ENCODE measurements around the gene CHTF18. TPM values are rescaled to one million over a fixed set of nuclear protein-coding genes. Genes with fewer than 3 reads are reported as not detected.

CHTF18 gene
- total and polyA plus RNA-seq, 2 of the 4 experiments (the other 2 are of a cell fraction) = 3.2 to 21.4 TPM

- Histone ChIP-seq H3K9me1 (ENCODE audit: insufficient read depth, low read length) (no peaks in the 10 kb centered on the region), H3K56ac (ENCODE audit: extremely low read depth, insufficient read depth, low read length) (no peak overlapping the region), H4K8ac (ENCODE audit: low read depth in 2 of 2, low read length in 2 of 2) (no peak overlapping the region), H3K27ac (ENCODE audit: insufficient read depth, low read length) (no peak overlapping the region), H3K14ac (replicated peaks; ENCODE audit: low read depth, low read length) (no peak overlapping the region), H3K4me3 (ENCODE audit: insufficient read depth, low read depth, low read length) (no peak overlapping the region), H3K4me1 (ENCODE audit: control insufficient read depth, insufficient read depth, low read length) (peaks cover 7% of the 10 kb centered on the region; the same call in 1 of the 2 replicates), H4K20me1 (ENCODE audit: insufficient read depth, low read length) (peaks cover 10% of the 10 kb centered on the region), H3K79me1 (ENCODE audit: low read depth in 1 of 2, low read length in 2 of 2) (peaks cover 4 to 16% of the 10 kb centered on the region in 2 experiments; a peak in 2 of 4 replicates), H3K18ac (ENCODE audit: low read depth, low read length) (no peak overlapping the region), H2BK120ac (ENCODE audit: low read depth, low read length) (no peak overlapping the region), H3K4me2 (ENCODE audit: low read depth, low read length) (no peak overlapping the region), H3K4ac (ENCODE audit: low read depth, low read length) (no peak overlapping the region), H2BK5ac (ENCODE audit: low read depth, low read length, poor library complexity, severe bottlenecking) (no peak overlapping the region), H2AK9ac (replicated peaks; ENCODE audit: low read depth, low read length, poor library complexity) (no peak overlapping the region), H3K27me3 (ENCODE audit: control insufficient read depth, insufficient read depth, low read length) (no peaks in the 10 kb centered on the region), H3K36me3 (ENCODE audit: control insufficient read depth, insufficient read depth, low read length) (peaks cover 8% of the 10 kb centered on the region), H3K23ac (ENCODE audit: low read depth, low read length) (no peak overlapping the region), H2BK20ac (ENCODE audit: low read depth, low read length) (no peak overlapping the region), H2AK5ac (ENCODE audit: low read depth, low read length) (no peak overlapping the region), H2BK15ac (ENCODE audit: low read depth, low read length) (no peak overlapping the region), H4K91ac (ENCODE audit: insufficient read depth, low read depth, low read length) (no peak overlapping the region), H2AFZ (replicated peaks; ENCODE audit: low read length, poor library complexity) (no peak overlapping the region), H4K5ac (ENCODE audit: low read depth, low read length) (no peak overlapping the region), H3K9me3 (ENCODE audit: control insufficient read depth, insufficient read depth, low read length) (no peaks in the 10 kb centered on the region), H3K9ac (ENCODE audit: low read depth, low read length) (no peak overlapping the region)
- 97% methylated on average over 26 of the region's 46 CpGs; no CpG with 5 or more reads in 1 of the 2 experiments for WGBS, 2 experiments (ENCODE audit: extremely low coverage in 2 of 2, insufficient read length in 1 of 2)
- POLR2A ChIA-PET (ENCODE audit: unreplicated experiment) = no interaction called here
- in situ Hi-C loops (cut with MboI; ENCODE audit: low sequenced_read_pairs) (no loop called here), dilution Hi-C loops (cut with HindIII; ENCODE audit: low sequenced_read_pairs, unreplicated experiment) (no loop called here), intact Hi-C loops (cut with micrococcal nuclease) (no loop called here)
- CTCF ChIA-PET = no interaction called here
- ATAC-seq (ENCODE audit: low read depth) (no peak), DNase-seq (no peak)
- TF ChIP-seq FOS (IDR thresholded peaks at IDR 0.05; ENCODE audit: low read depth, low read length) = no peak
- TF ChIP-seq MAZ (IDR thresholded peaks at IDR 0.05; ENCODE audit: borderline replicate concordance, low read depth, low read length) = no peak
- no peak for TF ChIP-seq USF2 (IDR thresholded peaks at IDR 0.05; ENCODE audit: low read depth, low read length)
- no peak for TF ChIP-seq SMC3 (IDR thresholded peaks at IDR 0.05; ENCODE audit: low read depth, low read length)
- no peak for TF ChIP-seq NFE2L2 (IDR thresholded peaks at IDR 0.05; ENCODE audit: low read depth, low read length)
- TF ChIP-seq CHD1 (IDR thresholded peaks at IDR 0.05; ENCODE audit: low read depth, low read length) = no peak
- no peak for TF ChIP-seq MXI1 (IDR thresholded peaks at IDR 0.05; ENCODE audit: borderline replicate concordance, low read depth, low read length)
- TF ChIP-seq BHLHE40 (IDR thresholded peaks at IDR 0.05; ENCODE audit: low read depth, low read length) = no peak
- no peak for TF ChIP-seq RFX5 (IDR thresholded peaks at IDR 0.05; ENCODE audit: low read depth, low read length)
- TF ChIP-seq CEBPB (IDR thresholded peaks at IDR 0.05; ENCODE audit: low read depth, low read length) = no peak
- TF ChIP-seq POLR2A (IDR thresholded peaks at IDR 0.05; ENCODE audit: low read depth, low read length) = no peak
- no peak for TF ChIP-seq MAFK (IDR thresholded peaks at IDR 0.05; ENCODE audit: low read depth, low read length)
- TF ChIP-seq CTCF (conservative IDR thresholded peaks at IDR 0.05; ENCODE audit: low read depth, low read length) = no peak
- TF ChIP-seq RAD21 (IDR thresholded peaks at IDR 0.05; ENCODE audit: low read length) = no peak
- TF ChIP-seq ELK1 (IDR thresholded peaks at IDR 0.05; ENCODE audit: borderline replicate concordance, low read depth, low read length) = no peak
- no peak for TF ChIP-seq RCOR1 (IDR thresholded peaks at IDR 0.05; ENCODE audit: insufficient replicate concordance, low read length)
- BruUV-seq (replicated peaks) = no TSS peak
Measured at GRCh38 chr16:792221-792995, 4.0 kb downstream of the CHTF18 start.
